Spleen (tissue), 13 donors: ENCODE data around the gene LACTBL1. TPM values are rescaled to one million over a fixed set of nuclear protein-coding genes. Genes with fewer than 3 reads are reported as not detected.

Experiments used
- DNase-seq: peaks from one replicate; pipeline ENCODE4 v3.0.0-alpha.2; 2020
- H3K27ac ChIP-seq, 8 donors: fragments of 200-600 bp; sonication (generic) in 7 of 8; 1 replicate in 4 of 8; 2 replicates in 4 of 8; pipeline versions ENCODE4 v1.5.0 to v1.8.0; 2016 to 2021; ENCODE audit warnings: inconsistent platforms in 4 of 8, mild to moderate bottlenecking in 4 of 8, moderate library complexity in 1 of 8
- H3K27me3 ChIP-seq, 7 donors: fragments of 200-600 bp; sonication (generic) in 6 of 7; replicated peaks in 1 of 7; 1 replicate in 4 of 7; 2 replicates in 3 of 7; pipeline versions ENCODE4 v1.5.0 to v1.8.0; 2016 to 2021; ENCODE audit warnings: inconsistent platforms in 3 of 7, mild to moderate bottlenecking in 1 of 7
- H3K36me3 ChIP-seq, 6 donors: fragments of 200-600 bp; sonication (generic) in 5 of 6; 1 replicate in 4 of 6; 2 replicates in 2 of 6; pipeline versions ENCODE4 v1.5.0 to v1.8.0; 2016 to 2021; ENCODE audit warnings: inconsistent platforms in 2 of 6
- H3K4me1 ChIP-seq, 6 donors: fragments of 200-600 bp; sonication (generic) in 5 of 6; 1 replicate in 3 of 6; 2 replicates in 3 of 6; pipeline versions ENCODE4 v1.5.0 to v1.8.0; 2016 to 2021; ENCODE audit warnings: inconsistent platforms in 3 of 6
- H3K4me3 ChIP-seq, 8 donors: fragments of 200-600 bp; sonication (generic) in 7 of 8; 1 replicate in 4 of 8; 2 replicates in 4 of 8; pipeline versions ENCODE4 v1.5.0 to v1.8.0; 2016 to 2021; ENCODE audit warnings: inconsistent platforms in 4 of 8, mild to moderate bottlenecking in 4 of 8, moderate library complexity in 2 of 8
- H3K9me3 ChIP-seq, 8 donors: fragments of 200-600 bp; sonication (generic) in 7 of 8; 1 replicate in 4 of 8; 2 replicates in 4 of 8; pipeline versions ENCODE4 v1.5.0 to v1.8.0; 2016 to 2021; ENCODE audit warnings: inconsistent platforms in 4 of 8
- CTCF ChIP-seq, 11 experiments: fragments of 200-600 bp in 7 of 11; fragments of 450-650 bp in 4 of 11; sonication (generic) in 4 of 11; IDR thresholded peaks in 8 of 11; conservative IDR thresholded peaks in 3 of 11; 1 replicate in 7 of 11; 2 replicates in 4 of 11; pipeline versions ENCODE4 v1.4.0 to v1.8.0; 2016 to 2021; ENCODE audit warnings: antibody characterized with exemption in 11 of 11, inconsistent platforms in 4 of 11, mild to moderate bottlenecking in 1 of 11
- POLR2A ChIP-seq, 3 donors: fragments of 450-650 bp; IDR thresholded peaks; one replicate each; pipeline ENCODE4 v1.5.1; 2017; ENCODE audit warnings: antibody characterized with exemption in 3 of 3, mild to moderate bottlenecking in 1 of 3
- POLR2AphosphoS5 ChIP-seq, 3 donors: sonication (generic); formaldehyde crosslinking; IDR thresholded peaks; one replicate each; pipeline ENCODE4 v1.5.1; 2017; ENCODE audit warnings: antibody characterized with exemption in 3 of 3
- WGBS, 5 donors: extraction: QIAGEN DNeasy Blood & Tissue Kit in 3 of 5; methylation state at CpG; one replicate each; pipeline versions ENCODE4 v1.1.5 to v1.1.7; 2013 to 2018; 5-methylcytosine and 5-hydroxymethylcytosine counted together
- intact Hi-C: fragments of 100-400 bp; cut with DNase I; formaldehyde crosslinking; loops from one replicate; pipeline ENCODE4 v1.15.0; 2023; ENCODE audit warnings: low total_unique reads
- long read RNA-seq, 2 donors: transcript quantifications; one replicate each; lab custom pipeline, GENCODE V29; 2026
- polyA plus RNA-seq, 3 donors: library from polyadenylated mRNA; stranded (reverse); fragments of 200-250 nt; gene quantifications; one replicate each; pipeline ENCODE4 v1.2.1, GENCODE V29; 2013
- total RNA-seq, 7 donors: library from RNA; depleted of rRNA in 3 of 7; stranded (reverse); fragments of >200 nt in 3 of 7; fragmentation: NEBNext Ultra II Directional in 4 of 7; extraction: Animal tissue kit (Norgen Biotek cat#: 25700) in 4 of 7; gene quantifications; one replicate each; pipeline versions ENCODE4 v1.1.0 to v1.2.1, GENCODE V29; 2016 to 2021
- donor health status: healthy with polysubstance abuse.
- donor health status: DM: no; HTN: no; CAD: no; lungs with moderate emphysema.
- donor health status: DM: no; HTN: no; CAD: no.
- donor health status: Bipolar disorder and iron deficiency.
- donor health status: healthy.
- donor health status: DM: no; HTN: no; CAD: no.
- donor health status: DM: yes; HTN: yes; CAD: no.

The LACTBL1 gene, protein sequence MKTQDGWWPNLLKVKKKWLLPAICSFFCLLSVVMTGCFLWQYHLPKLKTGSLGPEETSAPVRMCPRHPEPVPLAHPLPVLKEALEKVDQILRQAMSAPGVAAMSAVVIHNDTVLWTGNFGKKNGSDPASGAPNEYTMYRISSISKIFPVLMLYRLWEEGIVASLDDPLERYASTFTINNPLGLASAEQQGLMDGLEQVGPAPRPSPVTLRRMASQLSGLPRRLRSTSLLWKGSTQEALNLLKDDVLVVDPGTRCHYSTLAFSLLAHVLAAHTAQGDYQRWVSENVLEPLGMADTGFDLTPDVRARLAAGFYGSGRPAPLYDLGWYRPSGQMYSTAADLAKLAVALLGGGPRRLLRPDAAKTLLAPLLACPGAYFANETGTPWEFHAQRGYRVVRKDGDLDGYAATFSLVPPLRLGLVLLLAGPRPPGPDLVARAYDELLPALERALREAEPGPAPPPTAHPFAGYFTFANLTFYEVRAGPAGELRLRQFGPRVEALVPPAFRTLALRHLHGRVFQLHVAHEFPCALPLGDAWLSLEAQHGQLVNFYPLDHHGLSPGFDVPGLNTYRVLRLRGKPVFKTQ
- not detected for total RNA-seq
- polyA plus RNA-seq, result not detected
- long read RNA-seq, donor 1, result 0 reads
- long read RNA-seq, donor 2, result 0 reads

DNA sequence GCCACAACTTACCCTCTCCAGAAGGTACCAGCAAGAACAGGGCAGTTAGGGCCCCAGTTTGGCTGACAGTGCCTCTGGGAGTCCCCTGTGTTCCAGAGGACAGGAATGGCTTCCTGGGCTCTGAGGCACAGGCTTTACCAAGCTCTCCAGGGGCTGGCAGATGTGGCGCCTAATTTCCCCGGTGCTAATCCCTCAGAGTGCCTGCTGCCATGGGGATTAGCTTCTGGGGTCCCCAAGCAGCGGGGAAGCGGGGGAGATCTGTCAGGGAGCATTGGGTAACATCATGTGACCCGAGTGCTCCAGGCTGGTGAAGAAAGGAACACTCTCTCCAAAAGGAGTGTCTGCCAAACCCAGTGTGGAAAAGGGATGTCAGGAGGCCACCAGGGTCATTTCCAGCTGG, at the start of gene LACTBL1:
Gene LACTBL1 (minus strand): TSS at position 107 of the 400 bp plus-strand sequence. CDS start 550 bp downstream, outside the sequence.
- H3K27me3 ChIP-seq, result peaks cover 0 to 64% (median 9%) of the 10 kb centered on the region in 7 donors
- intact Hi-C loops, result loop anchor here (5.0 to 10.0 kb wide), 2 partner anchors 112 to 215 kb away; no protein-coding TSS in a partner anchor
- 67 to 82% (median 76%) methylated on average over 5 of the region's 5 CpGs for WGBS, 5 donors

DNA sequence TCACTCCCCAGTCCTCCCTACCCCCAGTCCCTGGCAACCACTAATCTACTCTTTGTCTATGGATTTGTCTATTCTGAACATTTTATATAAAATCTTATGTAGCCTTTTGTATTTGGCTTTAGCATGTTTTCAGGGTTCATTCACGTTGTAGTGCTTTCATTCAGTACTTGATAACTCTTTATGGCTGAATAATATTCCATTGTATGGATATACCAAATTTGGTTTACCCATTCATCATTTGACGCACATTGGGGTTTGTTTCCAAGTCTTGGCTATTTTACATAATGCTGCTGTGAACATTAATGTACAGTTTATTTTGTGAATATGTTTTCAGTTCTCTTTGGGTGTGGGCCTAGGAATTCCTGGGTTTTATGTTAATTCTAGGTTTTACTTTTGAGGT, 49.2 kb upstream of the LACTBL1 start:
- intact Hi-C loops, result no loop called here
- no peaks in the 10 kb centered on the region for H3K36me3 ChIP-seq
- no peaks in the 10 kb centered on the region for H3K27me3 ChIP-seq
- no peak for DNase-seq
- TF ChIP-seq CTCF (IDR thresholded peaks at IDR 0.05 in 8 of 11, conservative IDR thresholded peaks at IDR 0.05 in 3 of 11) (no peak), POLR2A (IDR thresholded peaks at IDR 0.05) (no peak), POLR2AphosphoS5 (IDR thresholded peaks at IDR 0.05) (no peak)
- H3K27ac ChIP-seq, result no peak overlapping the region
- 94 to 97% (median 95%) methylated on average over 2 of the region's 2 CpGs for WGBS, 5 donors
- H3K4me3 ChIP-seq, result peak overlapping the region in 1 of 8 donors; percentile 96
- peaks cover 0 to 12% (median 10%) of the 10 kb centered on the region in 8 donors for H3K9me3 ChIP-seq
- peaks cover 10 to 56% (median 24%) of the 10 kb centered on the region in 6 donors for H3K4me1 ChIP-seq

More for the DNA sequence above, at the start of gene LACTBL1:
- peak; percentile 33 for DNase-seq
- TF ChIP-seq POLR2AphosphoS5 (IDR thresholded peaks at IDR 0.05) (no peak), POLR2A (IDR thresholded peaks at IDR 0.05) (no peak), CTCF (IDR thresholded peaks at IDR 0.05 in 8 of 11, conservative IDR thresholded peaks at IDR 0.05 in 3 of 11) (no peak)
- Histone ChIP-seq H3K9me3 (no peaks in the 10 kb centered on the region), H3K27ac (no peak within 1 kb of the TSS), H3K36me3 (no peaks in the 10 kb centered on the region), H3K4me3 (no peak within 1 kb of the TSS), H3K4me1 (peaks cover 0 to 12% (median 4%) of the 10 kb centered on the region in 6 donors)

- peaks cover 0 to 12% (median 10%) of the 10 kb centered on the region in 8 donors for H3K9me3 ChIP-seq
- TF ChIP-seq POLR2A (IDR thresholded peaks at IDR 0.05), result no peak
- no peak for TF ChIP-seq CTCF (IDR thresholded peaks at IDR 0.05 in 8 of 11, conservative IDR thresholded peaks at IDR 0.05 in 3 of 11)
- TF ChIP-seq POLR2AphosphoS5 (IDR thresholded peaks at IDR 0.05), result no peak
These were observed 48.2 kb upstream of the LACTBL1 start for GRCh38 chr1:23020706-23021405.

More at GRCh38 chr1:23020706-23021405, 48.2 kb upstream of the LACTBL1 start:
- peak overlapping the region in 4 of 8 donors; percentile 85 to 92 (median 91) for H3K27ac ChIP-seq
- no peak for DNase-seq
- 42 to 49% (median 47%) methylated on average over 7 of the region's 7 CpGs for WGBS, 5 donors
- intact Hi-C loops, result no loop called here
- peak overlapping the region in 7 of 8 donors; percentile 84 to 97 (median 90) for H3K4me3 ChIP-seq
- H3K4me1 ChIP-seq, result peaks cover 10 to 54% (median 24%) of the 10 kb centered on the region in 6 donors
- no peaks in the 10 kb centered on the region for H3K27me3 ChIP-seq
- no peaks in the 10 kb centered on the region for H3K36me3 ChIP-seq
